Spleen (tissue), 11 donors: Measurements from ENCODE around the gene PKIG. TPM values are rescaled to one million over a fixed set of nuclear protein-coding genes. Genes with fewer than 3 reads are reported as not detected.

Experiments
- DNase-seq: peaks from one replicate; pipeline ENCODE4 v3.0.0-alpha.2; 2020
- H3K27ac ChIP-seq, 8 donors: fragments of 200-600 bp; sonication (generic) in 7 of 8; 1 replicate in 4 of 8; 2 replicates in 4 of 8; pipeline versions ENCODE4 v1.5.0 to v1.8.0; 2016 to 2021; ENCODE audit warnings: inconsistent platforms in 4 of 8, mild to moderate bottlenecking in 4 of 8, moderate library complexity in 1 of 8
- H3K27me3 ChIP-seq, 7 donors: fragments of 200-600 bp; sonication (generic) in 6 of 7; replicated peaks in 1 of 7; 1 replicate in 4 of 7; 2 replicates in 3 of 7; pipeline versions ENCODE4 v1.5.0 to v1.8.0; 2016 to 2021; ENCODE audit warnings: inconsistent platforms in 3 of 7, mild to moderate bottlenecking in 1 of 7
- H3K36me3 ChIP-seq, 6 donors: fragments of 200-600 bp; sonication (generic) in 5 of 6; 1 replicate in 4 of 6; 2 replicates in 2 of 6; pipeline versions ENCODE4 v1.5.0 to v1.8.0; 2016 to 2021; ENCODE audit warnings: inconsistent platforms in 2 of 6
- H3K4me1 ChIP-seq, 6 donors: fragments of 200-600 bp; sonication (generic) in 5 of 6; 1 replicate in 3 of 6; 2 replicates in 3 of 6; pipeline versions ENCODE4 v1.5.0 to v1.8.0; 2016 to 2021; ENCODE audit warnings: inconsistent platforms in 3 of 6
- H3K4me3 ChIP-seq, 8 donors: fragments of 200-600 bp; sonication (generic) in 7 of 8; 1 replicate in 4 of 8; 2 replicates in 4 of 8; pipeline versions ENCODE4 v1.5.0 to v1.8.0; 2016 to 2021; ENCODE audit warnings: inconsistent platforms in 4 of 8, mild to moderate bottlenecking in 4 of 8, moderate library complexity in 2 of 8
- H3K9me3 ChIP-seq, 8 donors: fragments of 200-600 bp; sonication (generic) in 7 of 8; 1 replicate in 4 of 8; 2 replicates in 4 of 8; pipeline versions ENCODE4 v1.5.0 to v1.8.0; 2016 to 2021; ENCODE audit warnings: inconsistent platforms in 4 of 8
- CTCF ChIP-seq, 11 experiments: fragments of 200-600 bp in 7 of 11; fragments of 450-650 bp in 4 of 11; sonication (generic) in 4 of 11; IDR thresholded peaks in 8 of 11; conservative IDR thresholded peaks in 3 of 11; 1 replicate in 7 of 11; 2 replicates in 4 of 11; pipeline versions ENCODE4 v1.4.0 to v1.8.0; 2016 to 2021; ENCODE audit warnings: antibody characterized with exemption in 11 of 11, inconsistent platforms in 4 of 11, mild to moderate bottlenecking in 1 of 11
- POLR2A ChIP-seq, 3 donors: fragments of 450-650 bp; IDR thresholded peaks; one replicate each; pipeline ENCODE4 v1.5.1; 2017; ENCODE audit warnings: antibody characterized with exemption in 3 of 3, mild to moderate bottlenecking in 1 of 3
- POLR2AphosphoS5 ChIP-seq, 3 donors: sonication (generic); formaldehyde crosslinking; IDR thresholded peaks; one replicate each; pipeline ENCODE4 v1.5.1; 2017; ENCODE audit warnings: antibody characterized with exemption in 3 of 3
- WGBS, 5 donors: extraction: QIAGEN DNeasy Blood & Tissue Kit in 3 of 5; methylation state at CpG; one replicate each; pipeline versions ENCODE4 v1.1.5 to v1.1.7; 2013 to 2018; 5-methylcytosine and 5-hydroxymethylcytosine counted together
- intact Hi-C: fragments of 100-400 bp; cut with DNase I; formaldehyde crosslinking; loops from one replicate; pipeline ENCODE4 v1.15.0; 2023; ENCODE audit warnings: low total_unique reads
- polyA plus RNA-seq, 3 donors: library from polyadenylated mRNA; stranded (reverse); fragments of 200-250 nt; gene quantifications; one replicate each; pipeline ENCODE4 v1.2.1, GENCODE V29; 2013
- total RNA-seq, 7 donors: library from RNA; depleted of rRNA in 3 of 7; stranded (reverse); fragments of >200 nt in 3 of 7; fragmentation: NEBNext Ultra II Directional in 4 of 7; extraction: Animal tissue kit (Norgen Biotek cat#: 25700) in 4 of 7; gene quantifications; one replicate each; pipeline versions ENCODE4 v1.1.0 to v1.2.1, GENCODE V29; 2016 to 2021
- donor health status: healthy with polysubstance abuse.
- donor health status: DM: no; HTN: no; CAD: no; lungs with moderate emphysema.
- donor health status: DM: no; HTN: no; CAD: no.
- donor health status: Bipolar disorder and iron deficiency.
- donor health status: healthy.
- donor health status: DM: no; HTN: no; CAD: no.
- donor health status: DM: yes; HTN: yes; CAD: no.

Gene PKIG
- total and polyA plus RNA-seq, 10 donors = 37.5 to 82.6 (median 56.1) TPM

GRCh38 chr20:44643154-44643519, 60.8 kb downstream of the PKIG start:
- no peak for TF ChIP-seq POLR2A (IDR thresholded peaks at IDR 0.05)
- no peak for TF ChIP-seq CTCF (IDR thresholded peaks at IDR 0.05 in 8 of 11, conservative IDR thresholded peaks at IDR 0.05 in 3 of 11)
- TF ChIP-seq POLR2AphosphoS5 (IDR thresholded peaks at IDR 0.05) = no peak
- peak overlapping the region; percentile 14 to 90 (median 82) for H3K27ac ChIP-seq
- peaks cover 0 to 7% (median 0%) of the 10 kb centered on the region in 6 donors for H3K36me3 ChIP-seq
- H3K27me3 ChIP-seq = no peaks in the 10 kb centered on the region
- peaks cover 59 to 77% (median 74%) of the 10 kb centered on the region in 6 donors for H3K4me1 ChIP-seq
- no peak for DNase-seq
- intact Hi-C loops = no loop called here
- no peaks in the 10 kb centered on the region for H3K9me3 ChIP-seq
- H3K4me3 ChIP-seq = no peak overlapping the region
- 46 to 82% (median 75%) methylated on average over 1 of the region's 1 CpG for WGBS, 5 donors

GRCh38 chr20:44643596-44644229, 61.3 kb downstream of the PKIG start:
- peak overlapping the region; percentile 14 to 90 (median 82) for H3K27ac ChIP-seq
- 39 to 69% (median 48%) methylated on average over 12 to 16 of the region's 16 CpGs for WGBS, 5 donors

GRCh38 chr20:44644230-44644617, 61.8 kb downstream of the PKIG start:
- Histone ChIP-seq H3K4me3 (peak overlapping the region in 1 of 8 donors; percentile 21), H3K27ac (peak overlapping the region; percentile 41 to 90 (median 82)), H3K27me3 (no peaks in the 10 kb centered on the region), H3K4me1 (peaks cover 62 to 88% (median 85%) of the 10 kb centered on the region in 6 donors), H3K36me3 (peaks cover 0 to 7% (median 0%) of the 10 kb centered on the region in 6 donors), H3K9me3 (no peaks in the 10 kb centered on the region)
- TF ChIP-seq CTCF (IDR thresholded peaks at IDR 0.05 in 8 of 11, conservative IDR thresholded peaks at IDR 0.05 in 3 of 11) (no peak), POLR2A (IDR thresholded peaks at IDR 0.05) (no peak)
- DNase-seq = no peak
- WGBS, 5 donors = 42 to 84% (median 57%) methylated on average over 7 to 8 of the region's 8 CpGs
- intact Hi-C loops = no loop called here

More at GRCh38 chr20:44643596-44644229, 61.3 kb downstream of the PKIG start:
- peaks cover 0 to 7% (median 0%) of the 10 kb centered on the region in 6 donors for H3K36me3 ChIP-seq
- H3K27me3 ChIP-seq = no peaks in the 10 kb centered on the region
- DNase-seq = peak; percentile 84
- peaks cover 62 to 83% (median 80%) of the 10 kb centered on the region in 6 donors for H3K4me1 ChIP-seq
- no peak for TF ChIP-seq POLR2A (IDR thresholded peaks at IDR 0.05)
- no peak for TF ChIP-seq CTCF (IDR thresholded peaks at IDR 0.05 in 8 of 11, conservative IDR thresholded peaks at IDR 0.05 in 3 of 11)
- peak; percentile 50 to 66 (median 50) for TF ChIP-seq POLR2AphosphoS5 (IDR thresholded peaks at IDR 0.05)
- H3K4me3 ChIP-seq = no peak overlapping the region
- intact Hi-C loops = no loop called here
- no peaks in the 10 kb centered on the region for H3K9me3 ChIP-seq

- intact Hi-C loops = no loop called here
- no peak for DNase-seq
- TF ChIP-seq POLR2AphosphoS5 (IDR thresholded peaks at IDR 0.05) (peak in 1 of 3 donors; percentile 36), CTCF (IDR thresholded peaks at IDR 0.05 in 8 of 11, conservative IDR thresholded peaks at IDR 0.05 in 3 of 11) (no peak)
- H3K27ac ChIP-seq = peak overlapping the region; percentile 41 to 90 (median 82)
- no peaks in the 10 kb centered on the region for H3K9me3 ChIP-seq
- H3K4me1 ChIP-seq = peaks cover 62 to 92% (median 88%) of the 10 kb centered on the region in 6 donors
- 32 to 44% (median 39%) methylated on average over 7 of the region's 7 CpGs for WGBS, 5 donors
- H3K27me3 ChIP-seq = no peaks in the 10 kb centered on the region
- peak overlapping the region in 1 of 8 donors; percentile 21 for H3K4me3 ChIP-seq
- H3K36me3 ChIP-seq = peaks cover 0 to 6% (median 0%) of the 10 kb centered on the region in 6 donors
Measured at GRCh38 chr20:44644667-44645131, 62.3 kb downstream of the PKIG start.
